CD4-positive, CD25-positive, alpha-beta regulatory T cell (primary cell): ENCODE results near the gene IGSF6. TPM values are rescaled to one million over a fixed set of nuclear protein-coding genes. Genes with fewer than 3 reads are reported as not detected.

ENCODE experiments used
- ATAC-seq, 2 donors: fragments of 150-1000 bp; cut with Tn5 transposase; one replicate each; pipeline ENCODE4 v1.10.0; 2021; ENCODE audit warnings: low read depth in 2 of 2, moderate number of reproducible peaks in 2 of 2, moderate library complexity in 1 of 2
- DNase-seq, 3 donors: peaks; one replicate each; pipeline versions ENCODE4 v3.0.0 to v3.0.0-alpha.2; 2012 to 2022; ENCODE audit warnings: mixed read lengths in 1 of 3
- H3K27ac ChIP-seq: one replicate; pipeline ENCODE4 v1.7.0; 2013; ENCODE audit warnings: mild to moderate bottlenecking, low read length; ENCODE audit not compliant: insufficient read depth, poor library complexity, severe bottlenecking
- H3K27me3 ChIP-seq: one replicate; pipeline ENCODE4 v1.7.0; 2013; ENCODE audit warnings: low read length; ENCODE audit not compliant: control insufficient read depth, insufficient read depth
- H3K36me3 ChIP-seq: one replicate; pipeline ENCODE4 v1.7.0; 2013; ENCODE audit warnings: mild to moderate bottlenecking, low read length, moderate library complexity; ENCODE audit not compliant: control insufficient read depth, insufficient read depth
- H3K4me1 ChIP-seq: 2 replicates; pipeline ENCODE4 v1.7.0; 2013; ENCODE audit warnings: mild to moderate bottlenecking, low read length; ENCODE audit not compliant: insufficient read depth, control insufficient read depth, poor library complexity, severe bottlenecking
- H3K4me3 ChIP-seq: one replicate; pipeline ENCODE4 v1.7.0; 2013; ENCODE audit warnings: low read depth, mild to moderate bottlenecking, low read length, moderate library complexity
- H3K9me3 ChIP-seq, 2 experiments: 1 replicate in 1 of 2; 2 replicates in 1 of 2; pipeline ENCODE4 v1.7.0; 2013; ENCODE audit warnings: low read length in 2 of 2, mild to moderate bottlenecking in 1 of 2, moderate library complexity in 1 of 2; ENCODE audit not compliant: control insufficient read depth in 2 of 2
- H3K27ac Mint-ChIP-seq, 3 donors: one replicate each; pipeline ENCODE4 v1.8.0; 2020 to 2022; ENCODE audit warnings: mild to moderate bottlenecking in 3 of 3, mixed read lengths in 3 of 3, moderate library complexity in 2 of 3
- H3K27me3 Mint-ChIP-seq: one replicate; pipeline ENCODE4 v1.8.0; 2022; ENCODE audit warnings: mild to moderate bottlenecking, mixed read lengths
- H3K36me3 Mint-ChIP-seq: one replicate; pipeline ENCODE4 v1.8.0; 2020; ENCODE audit warnings: mixed read lengths
- H3K4me1 Mint-ChIP-seq, 4 donors: one replicate each; pipeline ENCODE4 v1.8.0; 2020 to 2022; ENCODE audit warnings: mixed read lengths in 4 of 4, mild to moderate bottlenecking in 1 of 4
- H3K4me3 Mint-ChIP-seq, 4 donors: one replicate each; pipeline ENCODE4 v1.8.0; 2020 to 2022; ENCODE audit warnings: mild to moderate bottlenecking in 4 of 4, mixed read lengths in 4 of 4, moderate library complexity in 3 of 4
- H3K9me3 Mint-ChIP-seq, 7 donors: one replicate each; pipeline ENCODE4 v1.8.0; 2020 to 2022; ENCODE audit warnings: mixed read lengths in 7 of 7, mild to moderate bottlenecking in 3 of 7, moderate library complexity in 2 of 7
- polyA plus RNA-seq, 4 donors: library from polyadenylated mRNA; unstranded; fragments of 300-500 nt; fragmentation: Illumina TruSeq; gene quantifications; one replicate each; pipeline ENCODE4 v1.2.3, GENCODE V29; 2021
- total RNA-seq: library from RNA; stranded (reverse); gene quantifications from one replicate; pipeline ENCODE4 v1.2.3, GENCODE V29; 2022

IGSF6 gene
- total and polyA plus RNA-seq, 5 donors from 2014 or later = 0.13 to 1.1 (median 0.20) TPM

GRCh38 chr16:21663889-21664647 is 11.7 kb upstream of the IGSF6 start, which contains the start of gene OTOA:
Gene OTOA, plus strand, starts transcription at chr16:21663968. Its CDS starts 14,547 bp downstream, at chr16:21678515.
- Histone ChIP-seq H3K27me3 (no peaks in the 10 kb centered on the region), H3K4me3 (no peak within 1 kb of the TSS), H3K4me1 (peaks cover 19% of the 10 kb centered on the region), H3K9me3 (no peaks in the 10 kb centered on the region), H3K36me3 (no peaks in the 10 kb centered on the region), H3K27ac (no peak within 1 kb of the TSS)
- ATAC-seq (peak; percentile 39 to 55), DNase-seq (peak in 2 of 3 donors; percentile 8 to 17)
- no peak within 1 kb of the TSS for H3K27ac Mint-ChIP-seq
- H3K36me3 Mint-ChIP-seq = no peaks in the 10 kb centered on the region
- peak within 1 kb of the TSS; percentile 63 to 85 (median 72) for H3K4me3 Mint-ChIP-seq
- H3K9me3 Mint-ChIP-seq = no peaks in the 10 kb centered on the region
- peaks cover 20% of the 10 kb centered on the region for H3K27me3 Mint-ChIP-seq
- H3K4me1 Mint-ChIP-seq = peaks cover 12 to 35% (median 26%) of the 10 kb centered on the region in 4 donors

DNA sequence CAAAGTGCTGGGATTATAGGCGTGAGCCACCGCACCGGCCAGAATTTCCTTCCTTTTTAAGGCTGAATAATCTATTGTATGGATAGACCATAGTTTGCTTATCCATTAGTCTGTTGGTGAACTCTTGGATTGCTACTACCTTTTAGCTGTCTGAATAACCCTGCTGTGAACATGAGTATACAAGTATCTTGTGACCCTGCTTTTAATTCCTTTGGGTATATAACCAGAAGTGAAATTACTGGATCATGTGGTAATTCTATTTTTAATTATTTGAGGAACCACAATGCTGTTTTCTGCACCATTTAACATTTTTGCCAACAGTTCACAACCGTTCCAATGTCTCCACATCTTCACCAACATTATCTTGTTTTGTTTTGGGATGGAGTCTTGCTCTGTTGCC is 6.7 kb upstream of the IGSF6 start:
- no peak overlapping the region for H3K4me3 Mint-ChIP-seq
- no peaks in the 10 kb centered on the region for H3K27me3 ChIP-seq
- H3K9me3 ChIP-seq = no peaks in the 10 kb centered on the region
- H3K9me3 Mint-ChIP-seq = no peaks in the 10 kb centered on the region
- DNase-seq (no peak), ATAC-seq (no peak)
- peaks cover 12% of the 10 kb centered on the region for H3K36me3 Mint-ChIP-seq
- no peak overlapping the region for H3K4me3 ChIP-seq
- H3K27me3 Mint-ChIP-seq = peaks cover 9% of the 10 kb centered on the region
- H3K36me3 ChIP-seq = peaks cover 16% of the 10 kb centered on the region
- peak overlapping the region in 1 of 3 donors; percentile 43 for H3K27ac Mint-ChIP-seq
- peaks cover 28% of the 10 kb centered on the region for H3K4me1 ChIP-seq
- H3K4me1 Mint-ChIP-seq = peaks cover 32 to 57% (median 45%) of the 10 kb centered on the region in 4 donors
- H3K27ac ChIP-seq = no peak overlapping the region

- Mint-ChIP-seq H3K9me3 (no peaks in the 10 kb centered on the region), H3K36me3 (peaks cover 12% of the 10 kb centered on the region), H3K4me1 (peaks cover 28 to 52% (median 40%) of the 10 kb centered on the region in 4 donors), H3K4me3 (peak overlapping the region in 2 of 4 donors; percentile 32 to 55), H3K27me3 (no peaks in the 10 kb centered on the region), H3K27ac (peak overlapping the region; percentile 33 to 85 (median 66))
- Histone ChIP-seq H3K9me3 (no peaks in the 10 kb centered on the region), H3K27ac (peak overlapping the region; percentile 54), H3K36me3 (peaks cover 20% of the 10 kb centered on the region), H3K27me3 (no peaks in the 10 kb centered on the region), H3K4me1 (peaks cover 23% of the 10 kb centered on the region), H3K4me3 (peak overlapping the region; percentile 63)
- ATAC-seq (peak in 1 of 2 donors; percentile 27), DNase-seq (peak; percentile 39 to 76 (median 64))
Measured at GRCh38 chr16:21656795-21657768, 4.7 kb upstream of the IGSF6 start.

DNA sequence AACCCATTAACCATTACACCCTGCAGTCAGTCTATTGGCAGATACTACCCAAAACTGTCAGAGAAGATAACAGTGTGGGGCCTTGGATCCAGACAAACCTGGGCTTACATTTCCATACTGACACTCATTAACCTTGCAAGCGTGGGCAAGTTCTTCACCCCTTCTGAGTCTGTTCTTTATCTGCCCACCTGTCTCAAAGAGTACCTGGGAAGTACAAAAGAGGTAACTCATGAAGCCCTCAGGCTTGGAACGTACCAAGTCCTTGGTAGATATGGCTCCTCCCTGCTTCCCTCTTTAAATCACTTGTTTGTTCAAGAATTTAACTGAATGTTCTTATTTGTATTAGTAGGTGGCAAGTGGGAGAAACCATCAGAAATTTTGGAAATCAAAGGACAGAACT is 2.5 kb upstream of the IGSF6 start:
- no peak for DNase-seq
- Mint-ChIP-seq H3K4me1 (peaks cover 22 to 39% (median 26%) of the 10 kb centered on the region in 4 donors), H3K27ac (peak overlapping the region in 2 of 3 donors; percentile 22 to 66), H3K4me3 (no peak overlapping the region), H3K9me3 (no peaks in the 10 kb centered on the region), H3K36me3 (peaks cover 12% of the 10 kb centered on the region), H3K27me3 (no peaks in the 10 kb centered on the region)
- Histone ChIP-seq H3K4me1 (peaks cover 11% of the 10 kb centered on the region), H3K9me3 (no peaks in the 10 kb centered on the region), H3K27ac (no peak overlapping the region), H3K27me3 (no peaks in the 10 kb centered on the region), H3K4me3 (no peak overlapping the region), H3K36me3 (peaks cover 20% of the 10 kb centered on the region)
- ATAC-seq = no peak

DNA sequence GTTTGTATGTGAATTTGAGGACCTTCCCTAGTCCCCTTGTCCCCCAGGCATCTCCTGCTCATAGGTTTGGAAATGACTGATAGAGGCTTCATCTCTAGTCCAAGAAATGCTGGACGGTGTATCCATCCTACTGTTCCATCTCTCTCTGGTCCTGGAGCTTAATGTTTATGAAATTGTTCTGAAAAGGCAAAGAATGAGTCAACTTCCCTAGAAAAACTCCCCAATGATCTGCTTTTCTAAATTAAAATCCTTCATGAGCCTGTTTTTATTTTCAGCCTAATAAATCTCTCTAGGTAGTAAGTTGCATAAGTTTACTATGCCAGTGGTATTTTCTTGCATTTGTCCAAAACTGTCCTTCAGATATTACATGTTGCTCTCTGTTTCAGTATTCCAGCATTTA is 2.1 kb upstream of the IGSF6 start:
- Mint-ChIP-seq H3K27ac (peak overlapping the region in 1 of 3 donors; percentile 22), H3K4me1 (peaks cover 18 to 38% (median 24%) of the 10 kb centered on the region in 4 donors), H3K9me3 (no peaks in the 10 kb centered on the region), H3K27me3 (no peaks in the 10 kb centered on the region), H3K4me3 (no peak overlapping the region), H3K36me3 (peaks cover 12% of the 10 kb centered on the region)
- peaks cover 20% of the 10 kb centered on the region for H3K36me3 ChIP-seq
- H3K4me3 ChIP-seq = no peak overlapping the region
- no peaks in the 10 kb centered on the region for H3K9me3 ChIP-seq
- DNase-seq (no peak), ATAC-seq (no peak)
- no peak overlapping the region for H3K27ac ChIP-seq
- H3K4me1 ChIP-seq = peaks cover 11% of the 10 kb centered on the region
- H3K27me3 ChIP-seq = no peaks in the 10 kb centered on the region

DNA sequence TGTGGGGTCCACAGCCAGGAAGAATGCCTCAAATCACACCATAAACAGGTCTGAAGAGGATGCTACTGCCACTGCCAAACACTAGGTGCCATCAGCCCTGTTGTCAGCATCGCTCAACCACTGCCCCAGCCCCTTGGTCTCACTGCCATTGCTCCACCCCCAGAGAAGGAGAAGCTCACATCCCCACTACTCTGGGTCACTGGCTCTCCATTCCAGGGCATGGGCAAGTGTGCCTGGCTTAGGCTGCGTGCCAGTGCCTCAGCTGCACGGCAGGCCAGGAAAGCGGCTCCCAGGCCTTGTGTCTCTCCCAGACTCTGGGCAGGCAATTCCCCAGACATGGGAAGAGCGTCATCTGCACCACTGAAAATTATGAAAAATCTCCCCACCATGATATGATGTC is 1.2 kb upstream of the IGSF6 start:
- Histone ChIP-seq H3K4me1 (peaks cover 13% of the 10 kb centered on the region), H3K36me3 (peaks cover 20% of the 10 kb centered on the region), H3K4me3 (no peak overlapping the region), H3K9me3 (no peaks in the 10 kb centered on the region), H3K27me3 (no peaks in the 10 kb centered on the region), H3K27ac (no peak overlapping the region)
- peaks cover 18 to 46% (median 26%) of the 10 kb centered on the region in 4 donors for H3K4me1 Mint-ChIP-seq
- H3K9me3 Mint-ChIP-seq = no peaks in the 10 kb centered on the region
- DNase-seq = no peak
- H3K27ac Mint-ChIP-seq = peak overlapping the region in 1 of 3 donors; percentile 14
- H3K4me3 Mint-ChIP-seq = no peak overlapping the region
- no peaks in the 10 kb centered on the region for H3K27me3 Mint-ChIP-seq
- H3K36me3 Mint-ChIP-seq = peaks cover 12% of the 10 kb centered on the region
- peak in 1 of 2 donors; percentile 7 for ATAC-seq

DNA sequence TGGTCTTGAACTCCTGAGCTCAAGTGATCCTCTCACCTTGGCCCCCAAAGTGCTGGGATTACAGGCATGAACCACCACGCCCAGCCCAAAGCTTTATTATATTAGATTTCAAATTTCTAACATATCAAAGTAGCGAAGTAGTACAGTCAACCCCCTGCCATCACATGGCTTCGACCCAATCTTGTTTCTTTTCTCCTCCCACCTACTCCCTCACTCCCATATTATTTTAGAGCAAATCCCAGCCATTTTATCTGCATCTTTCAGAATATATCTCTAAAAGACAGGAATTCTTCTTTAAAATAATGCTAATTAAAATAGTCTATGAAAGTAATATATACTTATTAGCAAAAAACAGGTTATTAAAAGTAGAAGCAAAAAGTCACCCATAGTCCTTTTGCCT is 893 bp downstream of the IGSF6 start:
- peaks cover 20% of the 10 kb centered on the region for H3K36me3 ChIP-seq
- DNase-seq (no peak), ATAC-seq (no peak)
- Mint-ChIP-seq H3K9me3 (no peaks in the 10 kb centered on the region), H3K27me3 (no peaks in the 10 kb centered on the region), H3K4me3 (no peak overlapping the region), H3K4me1 (peaks cover 6 to 48% (median 25%) of the 10 kb centered on the region in 4 donors), H3K27ac (peak overlapping the region in 1 of 3 donors; percentile 64), H3K36me3 (peaks cover 12% of the 10 kb centered on the region)
- no peak overlapping the region for H3K27ac ChIP-seq
- H3K4me3 ChIP-seq = no peak overlapping the region
- H3K4me1 ChIP-seq = peaks cover 23% of the 10 kb centered on the region
- H3K27me3 ChIP-seq = no peaks in the 10 kb centered on the region
- no peaks in the 10 kb centered on the region for H3K9me3 ChIP-seq
